Vagina (tissue), 2 donors: ENCODE data around the gene APCDD1L.

Source experiments
- POLR2AphosphoS5 ChIP-seq, 2 donors: sonication (generic); formaldehyde crosslinking; IDR thresholded peaks; one replicate each; pipeline ENCODE4 v1.9.0; 2017; ENCODE audit warnings: antibody characterized with exemption in 2 of 2, mild to moderate bottlenecking in 2 of 2, low read depth in 1 of 2; ENCODE audit not compliant: insufficient read depth in 1 of 2
- TF ChIP-seq, protein P1 (sequence below), 3 experiments: fragments of 450-650 bp in 2 of 3; fragments of 200-600 bp in 1 of 3; sonication (generic) in 1 of 3; IDR thresholded peaks; one replicate each; pipeline ENCODE4 v1.5.1; 2017 to 2019; ENCODE audit warnings: antibody characterized with exemption in 3 of 3, mild to moderate bottlenecking in 2 of 3, moderate library complexity in 2 of 3

- TF ChIP-seq, protein P1, sequence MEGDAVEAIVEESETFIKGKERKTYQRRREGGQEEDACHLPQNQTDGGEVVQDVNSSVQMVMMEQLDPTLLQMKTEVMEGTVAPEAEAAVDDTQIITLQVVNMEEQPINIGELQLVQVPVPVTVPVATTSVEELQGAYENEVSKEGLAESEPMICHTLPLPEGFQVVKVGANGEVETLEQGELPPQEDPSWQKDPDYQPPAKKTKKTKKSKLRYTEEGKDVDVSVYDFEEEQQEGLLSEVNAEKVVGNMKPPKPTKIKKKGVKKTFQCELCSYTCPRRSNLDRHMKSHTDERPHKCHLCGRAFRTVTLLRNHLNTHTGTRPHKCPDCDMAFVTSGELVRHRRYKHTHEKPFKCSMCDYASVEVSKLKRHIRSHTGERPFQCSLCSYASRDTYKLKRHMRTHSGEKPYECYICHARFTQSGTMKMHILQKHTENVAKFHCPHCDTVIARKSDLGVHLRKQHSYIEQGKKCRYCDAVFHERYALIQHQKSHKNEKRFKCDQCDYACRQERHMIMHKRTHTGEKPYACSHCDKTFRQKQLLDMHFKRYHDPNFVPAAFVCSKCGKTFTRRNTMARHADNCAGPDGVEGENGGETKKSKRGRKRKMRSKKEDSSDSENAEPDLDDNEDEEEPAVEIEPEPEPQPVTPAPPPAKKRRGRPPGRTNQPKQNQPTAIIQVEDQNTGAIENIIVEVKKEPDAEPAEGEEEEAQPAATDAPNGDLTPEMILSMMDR (IDR thresholded peaks at IDR 0.05) = no peak
- TF ChIP-seq POLR2AphosphoS5 (IDR thresholded peaks at IDR 0.05; ENCODE audit: insufficient read depth in 1 of 2, low read depth in 1 of 2) = no peak
Measured at GRCh38 chr20:58486207-58486606, 29.0 kb downstream of the APCDD1L start.
